SK-N-SH treated with all-trans-retinoic acid at 6 μM for 48 hours (cell line): Measurements from ENCODE around the gene PLEKHH1.

Experiments used
- ARNTL ChIP-seq: fragments of 450-650 bp; formaldehyde crosslinking; IDR thresholded peaks from 2 replicates; pipeline ENCODE4 v1.5.0; 2020; ENCODE audit warnings: low read depth, mild to moderate bottlenecking, moderate library complexity, borderline replicate concordance
- ESRRG ChIP-seq: fragments of 250-450 bp; sonication (Bioruptor Pico); IDR thresholded peaks from 2 replicates; pipeline ENCODE4 v1.6.1; 2021; ENCODE audit warnings: mild to moderate bottlenecking
- RARB ChIP-seq: fragments of 250-450 bp; sonication (Bioruptor Pico); IDR thresholded peaks from 2 replicates; pipeline ENCODE4 v1.8.0; 2021; ENCODE audit warnings: mild to moderate bottlenecking, moderate library complexity
- TCF4 ChIP-seq: fragments of 250-450 bp; sonication (Bioruptor Pico); IDR thresholded peaks from 2 replicates; pipeline ENCODE4 v1.8.0; 2021; ENCODE audit warnings: mild to moderate bottlenecking, moderate library complexity, borderline replicate concordance
- ZC3H10 ChIP-seq: fragments of 250-450 bp; sonication (Bioruptor Pico); IDR thresholded peaks from 2 replicates; pipeline ENCODE4 v1.5.1; 2021; ENCODE audit warnings: mild to moderate bottlenecking, moderate library complexity
- ZFP3 ChIP-seq: fragments of 250-450 bp; sonication (Bioruptor Pico); IDR thresholded peaks from 2 replicates; pipeline ENCODE4 v1.5.0; 2020; ENCODE audit warnings: mild to moderate bottlenecking, moderate library complexity
- ZFP30 ChIP-seq: fragments of 450-650 bp; formaldehyde crosslinking; IDR thresholded peaks from 2 replicates; pipeline ENCODE4 v1.5.0; 2022; ENCODE audit warnings: mild to moderate bottlenecking, moderate library complexity
- ZNF565 ChIP-seq: fragments of 450-650 bp; formaldehyde crosslinking; conservative IDR thresholded peaks from 2 replicates; pipeline ENCODE4 v1.5.0; 2020; ENCODE audit warnings: low read depth, mild to moderate bottlenecking, moderate library complexity
- ZNF70 ChIP-seq: fragments of 450-650 bp; formaldehyde crosslinking; IDR thresholded peaks from 2 replicates; pipeline ENCODE4 v1.5.0; 2020; ENCODE audit warnings: mild to moderate bottlenecking, moderate library complexity
- TF ChIP-seq, protein P1 (sequence below): fragments of 250-450 bp; sonication (Bioruptor Pico); IDR thresholded peaks from 2 replicates; pipeline ENCODE4 v1.8.0; 2020; ENCODE audit warnings: mild to moderate bottlenecking, moderate library complexity, borderline replicate concordance
- TF ChIP-seq, protein P2 (sequence below): fragments of 250-450 bp; sonication (Bioruptor Pico); IDR thresholded peaks from 2 replicates; pipeline ENCODE4 v1.5.1; 2020; ENCODE audit warnings: low read depth, mild to moderate bottlenecking, moderate library complexity
- TF ChIP-seq, protein P3 (sequence below): fragments of 250-450 bp; sonication (Bioruptor Pico); IDR thresholded peaks from 2 replicates; pipeline ENCODE4 v1.5.1; 2021; ENCODE audit warnings: mild to moderate bottlenecking, moderate library complexity

DNA sequence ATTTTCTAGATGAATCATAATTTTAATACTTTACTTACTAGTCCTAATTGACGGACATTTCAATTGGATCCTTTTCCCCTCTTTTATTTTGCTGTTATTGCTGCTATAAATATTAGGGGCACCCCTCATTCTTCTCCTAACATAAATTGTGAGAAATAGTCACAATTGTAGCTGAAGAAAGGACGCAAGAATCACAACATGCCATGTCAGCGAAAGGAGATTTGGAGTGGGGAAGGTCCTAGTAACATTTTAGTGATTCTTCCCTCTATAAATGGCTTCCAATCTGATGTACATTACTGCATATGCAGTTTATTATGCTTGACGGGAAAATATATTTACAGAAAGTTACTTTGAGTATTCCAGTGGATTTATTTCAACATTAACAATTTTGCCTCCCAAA lies 7.7 kb upstream of the PLEKHH1 start:
- TF ChIP-seq RARB (CRISPR knock-in tag), result no peak
- no peak for TF ChIP-seq ZNF70 (CRISPR knock-in tag)
- no peak for TF ChIP-seq ZNF565 (CRISPR knock-in tag)
- TF ChIP-seq ZFP3 (CRISPR knock-in tag), result no peak
- TF ChIP-seq, protein P1, sequence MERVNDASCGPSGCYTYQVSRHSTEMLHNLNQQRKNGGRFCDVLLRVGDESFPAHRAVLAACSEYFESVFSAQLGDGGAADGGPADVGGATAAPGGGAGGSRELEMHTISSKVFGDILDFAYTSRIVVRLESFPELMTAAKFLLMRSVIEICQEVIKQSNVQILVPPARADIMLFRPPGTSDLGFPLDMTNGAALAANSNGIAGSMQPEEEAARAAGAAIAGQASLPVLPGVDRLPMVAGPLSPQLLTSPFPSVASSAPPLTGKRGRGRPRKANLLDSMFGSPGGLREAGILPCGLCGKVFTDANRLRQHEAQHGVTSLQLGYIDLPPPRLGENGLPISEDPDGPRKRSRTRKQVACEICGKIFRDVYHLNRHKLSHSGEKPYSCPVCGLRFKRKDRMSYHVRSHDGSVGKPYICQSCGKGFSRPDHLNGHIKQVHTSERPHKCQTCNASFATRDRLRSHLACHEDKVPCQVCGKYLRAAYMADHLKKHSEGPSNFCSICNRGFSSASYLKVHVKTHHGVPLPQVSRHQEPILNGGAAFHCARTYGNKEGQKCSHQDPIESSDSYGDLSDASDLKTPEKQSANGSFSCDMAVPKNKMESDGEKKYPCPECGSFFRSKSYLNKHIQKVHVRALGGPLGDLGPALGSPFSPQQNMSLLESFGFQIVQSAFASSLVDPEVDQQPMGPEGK (CRISPR knock-in tag), result no peak
- TF ChIP-seq ARNTL, result no peak
- TF ChIP-seq, protein P2, sequence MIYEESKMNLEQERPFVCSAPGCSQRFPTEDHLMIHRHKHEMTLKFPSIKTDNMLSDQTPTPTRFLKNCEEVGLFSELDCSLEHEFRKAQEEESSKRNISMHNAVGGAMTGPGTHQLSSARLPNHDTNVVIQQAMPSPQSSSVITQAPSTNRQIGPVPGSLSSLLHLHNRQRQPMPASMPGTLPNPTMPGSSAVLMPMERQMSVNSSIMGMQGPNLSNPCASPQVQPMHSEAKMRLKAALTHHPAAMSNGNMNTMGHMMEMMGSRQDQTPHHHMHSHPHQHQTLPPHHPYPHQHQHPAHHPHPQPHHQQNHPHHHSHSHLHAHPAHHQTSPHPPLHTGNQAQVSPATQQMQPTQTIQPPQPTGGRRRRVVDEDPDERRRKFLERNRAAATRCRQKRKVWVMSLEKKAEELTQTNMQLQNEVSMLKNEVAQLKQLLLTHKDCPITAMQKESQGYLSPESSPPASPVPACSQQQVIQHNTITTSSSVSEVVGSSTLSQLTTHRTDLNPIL, result no peak
- no peak for TF ChIP-seq ESRRG
- no peak for TF ChIP-seq TCF4 (CRISPR knock-in tag)
- TF ChIP-seq, protein P3, sequence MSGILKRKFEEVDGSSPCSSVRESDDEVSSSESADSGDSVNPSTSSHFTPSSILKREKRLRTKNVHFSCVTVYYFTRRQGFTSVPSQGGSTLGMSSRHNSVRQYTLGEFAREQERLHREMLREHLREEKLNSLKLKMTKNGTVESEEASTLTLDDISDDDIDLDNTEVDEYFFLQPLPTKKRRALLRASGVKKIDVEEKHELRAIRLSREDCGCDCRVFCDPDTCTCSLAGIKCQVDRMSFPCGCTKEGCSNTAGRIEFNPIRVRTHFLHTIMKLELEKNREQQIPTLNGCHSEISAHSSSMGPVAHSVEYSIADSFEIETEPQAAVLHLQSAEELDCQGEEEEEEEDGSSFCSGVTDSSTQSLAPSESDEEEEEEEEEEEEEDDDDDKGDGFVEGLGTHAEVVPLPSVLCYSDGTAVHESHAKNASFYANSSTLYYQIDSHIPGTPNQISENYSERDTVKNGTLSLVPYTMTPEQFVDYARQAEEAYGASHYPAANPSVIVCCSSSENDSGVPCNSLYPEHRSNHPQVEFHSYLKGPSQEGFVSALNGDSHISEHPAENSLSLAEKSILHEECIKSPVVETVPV (CRISPR knock-in tag), result no peak
- TF ChIP-seq ZFP30 (CRISPR knock-in tag), result no peak
- no peak for TF ChIP-seq ZC3H10 (CRISPR knock-in tag)
